Mesodermal cell (in vitro differentiated cells): ENCODE data around the gene PTPRG. TPM values are rescaled to one million over a fixed set of nuclear protein-coding genes. Genes with fewer than 3 reads are reported as not detected.

Source experiments
- H3K27ac ChIP-seq: 2 replicates; pipeline ENCODE4 v1.7.0; 2013; ENCODE audit warnings: mild to moderate bottlenecking, low read depth, low read length, moderate library complexity; ENCODE audit not compliant: severe bottlenecking
- H3K36me3 ChIP-seq: 2 replicates; pipeline ENCODE4 v1.7.1; 2013; ENCODE audit warnings: mild to moderate bottlenecking, low read length, moderate library complexity; ENCODE audit not compliant: control insufficient read depth, insufficient read depth
- H3K4me1 ChIP-seq: one replicate; pipeline ENCODE4 v1.7.1; 2013; ENCODE audit warnings: mild to moderate bottlenecking, low read length; ENCODE audit not compliant: insufficient read depth, control insufficient read depth, poor library complexity, severe bottlenecking
- H3K4me3 ChIP-seq: 2 replicates; pipeline ENCODE4 v1.7.0; 2013; ENCODE audit warnings: low read length, control low read depth, mild to moderate bottlenecking; ENCODE audit not compliant: insufficient read depth, poor library complexity, severe bottlenecking; ENCODE audit errors: extremely low read depth
- H3K9me3 ChIP-seq: 2 replicates; pipeline ENCODE4 v1.7.1; 2013; ENCODE audit warnings: mild to moderate bottlenecking, low read length, moderate library complexity; ENCODE audit not compliant: control insufficient read depth
- WGBS, 2 experiments: methylation state at CpG; one replicate each; pipeline ENCODE4 v1.1.5; 2013; ENCODE audit warnings: missing lambda C conversion rate in 2 of 2; ENCODE audit not compliant: insufficient coverage in 2 of 2; 5-methylcytosine and 5-hydroxymethylcytosine counted together
- polyA plus RNA-seq, 2 experiments: library from polyadenylated mRNA; stranded (reverse); fragments of 50-300 nt; gene quantifications; one replicate each; pipeline ENCODE4 v1.2.3, GENCODE V29; 2013

Gene PTPRG
- 57.2 TPM for polyA plus RNA-seq (2013, experiment 1 of 2)
- 46.6 TPM for polyA plus RNA-seq (2013, experiment 2 of 2)

- peaks cover 11% of the 10 kb centered on the region for H3K4me1 ChIP-seq
- no peaks in the 10 kb centered on the region for H3K36me3 ChIP-seq
- peak within 1 kb of the TSS; percentile 99 for H3K27ac ChIP-seq
- peak within 1 kb of the TSS; percentile 90 for H3K4me3 ChIP-seq
- 0% methylated on average over 65 to 69 of the region's 74 CpGs for WGBS, 2 experiments
- H3K9me3 ChIP-seq = peaks cover 12% of the 10 kb centered on the region
These were observed at the start of gene PTPRG for GRCh38 chr3:61561374-61562041. Gene PTPRG, plus strand, starts transcription at chr3:61561571. Its CDS starts 717 bp downstream, at chr3:61562288.

- H3K4me1 ChIP-seq = no peaks in the 10 kb centered on the region
- H3K27ac ChIP-seq = no peak overlapping the region
- H3K4me3 ChIP-seq = no peak overlapping the region
- 100% methylated on average over 1 of the region's 1 CpG for WGBS, 2 experiments
- no peaks in the 10 kb centered on the region for H3K36me3 ChIP-seq
- no peaks in the 10 kb centered on the region for H3K9me3 ChIP-seq
These were observed 42.8 kb upstream of the PTPRG start for GRCh38 chr3:61518590-61518989.

GRCh38 chr3:61520966-61521628 is 40.3 kb upstream of the PTPRG start:
- 100% methylated on average over 1 of the region's 2 CpGs; no CpG with 5 or more reads in 1 of the 2 experiments for WGBS, 2 experiments
- H3K4me1 ChIP-seq = no peaks in the 10 kb centered on the region
- H3K9me3 ChIP-seq = no peaks in the 10 kb centered on the region
- H3K36me3 ChIP-seq = no peaks in the 10 kb centered on the region
- no peak overlapping the region for H3K4me3 ChIP-seq
- H3K27ac ChIP-seq = no peak overlapping the region

- Histone ChIP-seq H3K36me3 (no peaks in the 10 kb centered on the region), H3K9me3 (no peaks in the 10 kb centered on the region), H3K4me3 (no peak overlapping the region), H3K27ac (peak overlapping the region; percentile 6), H3K4me1 (no peaks in the 10 kb centered on the region)
- WGBS, 2 experiments = 56 to 57% methylated on average over 4 of the region's 4 CpGs
These were observed 39.3 kb upstream of the PTPRG start for GRCh38 chr3:61522060-61522459.

GRCh38 chr3:61522626-61523025 is 38.7 kb upstream of the PTPRG start:
- 71 to 75% methylated on average over 1 to 2 of the region's 2 CpGs for WGBS, 2 experiments
- no peaks in the 10 kb centered on the region for H3K36me3 ChIP-seq
- H3K4me3 ChIP-seq = no peak overlapping the region
- no peak overlapping the region for H3K27ac ChIP-seq
- H3K4me1 ChIP-seq = no peaks in the 10 kb centered on the region
- H3K9me3 ChIP-seq = no peaks in the 10 kb centered on the region

- H3K36me3 ChIP-seq = no peaks in the 10 kb centered on the region
These were observed 36.4 kb upstream of the PTPRG start for GRCh38 chr3:61524933-61525332.

GRCh38 chr3:61526308-61526707 is 35.1 kb upstream of the PTPRG start:
- H3K9me3 ChIP-seq = no peaks in the 10 kb centered on the region
- 81 to 86% methylated on average over 3 to 5 of the region's 5 CpGs for WGBS, 2 experiments
- no peak overlapping the region for H3K27ac ChIP-seq
- H3K4me1 ChIP-seq = no peaks in the 10 kb centered on the region
- H3K36me3 ChIP-seq = no peaks in the 10 kb centered on the region
- H3K4me3 ChIP-seq = no peak overlapping the region

More at GRCh38 chr3:61524933-61525332, 36.4 kb upstream of the PTPRG start:
- no peaks in the 10 kb centered on the region for H3K4me1 ChIP-seq
- H3K4me3 ChIP-seq = no peak overlapping the region
- no peaks in the 10 kb centered on the region for H3K9me3 ChIP-seq
- WGBS, 2 experiments = 90 to 94% methylated on average over 4 of the region's 4 CpGs
- H3K27ac ChIP-seq = no peak overlapping the region

- H3K4me3 ChIP-seq = no peak overlapping the region
- WGBS, 2 experiments = 97 to 100% methylated on average over 4 to 6 of the region's 8 CpGs
- no peaks in the 10 kb centered on the region for H3K4me1 ChIP-seq
- no peak overlapping the region for H3K27ac ChIP-seq
- no peaks in the 10 kb centered on the region for H3K9me3 ChIP-seq
- no peaks in the 10 kb centered on the region for H3K36me3 ChIP-seq
These were observed 34.4 kb upstream of the PTPRG start for GRCh38 chr3:61527011-61527410.

- no peaks in the 10 kb centered on the region for H3K36me3 ChIP-seq
- no CpG with 5 or more reads among the region's 1 CpG for WGBS, 2 experiments
- H3K9me3 ChIP-seq = no peaks in the 10 kb centered on the region
- H3K4me3 ChIP-seq = no peak overlapping the region
- no peak overlapping the region for H3K27ac ChIP-seq
- H3K4me1 ChIP-seq = no peaks in the 10 kb centered on the region
These were observed 31.0 kb upstream of the PTPRG start for GRCh38 chr3:61530355-61530754.

- Histone ChIP-seq H3K4me1 (no peaks in the 10 kb centered on the region), H3K4me3 (no peak overlapping the region), H3K9me3 (no peaks in the 10 kb centered on the region), H3K36me3 (no peaks in the 10 kb centered on the region), H3K27ac (no peak overlapping the region)
- no CpG with 5 or more reads among the region's 2 CpGs for WGBS, 2 experiments
These were observed 29.8 kb upstream of the PTPRG start for GRCh38 chr3:61531528-61531927.
